Stimulated activated CD4-positive, alpha-beta T cell treated with anti-CD3 and anti-CD28 coated beads, Interleukin-12 subunit alpha, Interleukin-12 subunit beta, amount 100 ng/mL, for 24 hours (primary cell): ENCODE data around the gene HSD17B11.
"Not testable (repeated sequence)": the region's sequence is repeated elsewhere in the genome, so short reads cannot be mapped to it uniquely, and the experiment has no call there.

ENCODE experiments used
- DNase-seq, 2 experiments: peaks; one replicate each; pipeline ENCODE4 v3.0.0-alpha.2; 2020; ENCODE audit warnings: low read depth in 2 of 2

HSD17B11 gene

GRCh38 chr4:87305562-87305961 lies 85.4 kb downstream of the HSD17B11 start:
- no peak for DNase-seq

GRCh38 chr4:87304745-87305432 lies 86.1 kb downstream of the HSD17B11 start:
- DNase-seq, result no peak

- DNase-seq, result no peak
These were observed 91.1 kb downstream of the HSD17B11 start for GRCh38 chr4:87299898-87300297.

GRCh38 chr4:87298362-87298761 lies 92.6 kb downstream of the HSD17B11 start:
- no peak for DNase-seq

GRCh38 chr4:87294911-87295310 lies 96.1 kb downstream of the HSD17B11 start:
- not testable (repeated sequence) for DNase-seq

- not testable (repeated sequence) for DNase-seq
These were observed 97.1 kb downstream of the HSD17B11 start for GRCh38 chr4:87293889-87294288.

GRCh38 chr4:87286970-87287369 lies 104.0 kb downstream of the HSD17B11 start:
- no peak for DNase-seq
